ENCODE results near the gene IPMK. TPM values are rescaled to one million over a fixed set of nuclear protein-coding genes. Genes with fewer than 3 reads are reported as not detected.

The IPMK gene
- total RNA-seq, 1 experiment from 2014 or later, result 5.5 TPM

- H4K20me1 ChIP-seq (ENCODE audit: insufficient read depth), result no peaks in the 10 kb centered on the region
- H3K9me3 ChIP-seq (ENCODE audit: control insufficient read depth in 1 of 2, insufficient read depth in 1 of 2, low read depth in 1 of 2, low read length in 2 of 2), result no peaks in the 10 kb centered on the region
- H3K9me2 ChIP-seq (ENCODE audit: insufficient read depth), result no peaks in the 10 kb centered on the region
- TF ChIP-seq FOSL1 (IDR thresholded peaks at IDR 0.05; ENCODE audit: low read depth) (no peak), JUND (IDR thresholded peaks at IDR 0.05) (no peak), SRF (IDR thresholded peaks at IDR 0.05; ENCODE audit: low read depth) (no peak), CBX3 (IDR thresholded peaks at IDR 0.05; ENCODE audit: low read depth) (no peak), POLR2AphosphoS5 (IDR thresholded peaks at IDR 0.05; ENCODE audit: low read depth, low read length) (no peak), EGR1 (IDR thresholded peaks at IDR 0.05; ENCODE audit: low read depth) (no peak), RAD21 (IDR thresholded peaks at IDR 0.05; ENCODE audit: low read depth) (no peak), EZH2phosphoT487 (IDR thresholded peaks at IDR 0.05; ENCODE audit: borderline replicate concordance) (no peak), TCF7L2 (IDR thresholded peaks at IDR 0.05; ENCODE audit: borderline replicate concordance, extremely low read depth, insufficient read depth, insufficient read length) (no peak), POLR2A (IDR thresholded peaks at IDR 0.05; ENCODE audit: borderline replicate concordance, extremely low read depth, insufficient read depth, insufficient read length) (no peak), SIN3A (IDR thresholded peaks at IDR 0.05; ENCODE audit: low read depth) (no peak), ZFX (IDR thresholded peaks at IDR 0.05) (no peak), ELF1 (IDR thresholded peaks at IDR 0.05; ENCODE audit: borderline replicate concordance, low read depth) (no peak), ZNF274 (IDR thresholded peaks at IDR 0.05; ENCODE audit: low read depth, low read length) (no peak), CEBPB (IDR thresholded peaks at IDR 0.05; ENCODE audit: low read depth) (no peak)
- TF ChIP-seq, protein P1, sequence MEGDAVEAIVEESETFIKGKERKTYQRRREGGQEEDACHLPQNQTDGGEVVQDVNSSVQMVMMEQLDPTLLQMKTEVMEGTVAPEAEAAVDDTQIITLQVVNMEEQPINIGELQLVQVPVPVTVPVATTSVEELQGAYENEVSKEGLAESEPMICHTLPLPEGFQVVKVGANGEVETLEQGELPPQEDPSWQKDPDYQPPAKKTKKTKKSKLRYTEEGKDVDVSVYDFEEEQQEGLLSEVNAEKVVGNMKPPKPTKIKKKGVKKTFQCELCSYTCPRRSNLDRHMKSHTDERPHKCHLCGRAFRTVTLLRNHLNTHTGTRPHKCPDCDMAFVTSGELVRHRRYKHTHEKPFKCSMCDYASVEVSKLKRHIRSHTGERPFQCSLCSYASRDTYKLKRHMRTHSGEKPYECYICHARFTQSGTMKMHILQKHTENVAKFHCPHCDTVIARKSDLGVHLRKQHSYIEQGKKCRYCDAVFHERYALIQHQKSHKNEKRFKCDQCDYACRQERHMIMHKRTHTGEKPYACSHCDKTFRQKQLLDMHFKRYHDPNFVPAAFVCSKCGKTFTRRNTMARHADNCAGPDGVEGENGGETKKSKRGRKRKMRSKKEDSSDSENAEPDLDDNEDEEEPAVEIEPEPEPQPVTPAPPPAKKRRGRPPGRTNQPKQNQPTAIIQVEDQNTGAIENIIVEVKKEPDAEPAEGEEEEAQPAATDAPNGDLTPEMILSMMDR (IDR thresholded peaks at IDR 0.05 in 2 of 3, conservative IDR thresholded peaks at IDR 0.05 in 1 of 3; ENCODE audit: borderline replicate concordance in 1 of 3, insufficient read depth in 1 of 3, low read depth in 2 of 3, low read length in 2 of 3), result no peak
- TF ChIP-seq, protein P2, sequence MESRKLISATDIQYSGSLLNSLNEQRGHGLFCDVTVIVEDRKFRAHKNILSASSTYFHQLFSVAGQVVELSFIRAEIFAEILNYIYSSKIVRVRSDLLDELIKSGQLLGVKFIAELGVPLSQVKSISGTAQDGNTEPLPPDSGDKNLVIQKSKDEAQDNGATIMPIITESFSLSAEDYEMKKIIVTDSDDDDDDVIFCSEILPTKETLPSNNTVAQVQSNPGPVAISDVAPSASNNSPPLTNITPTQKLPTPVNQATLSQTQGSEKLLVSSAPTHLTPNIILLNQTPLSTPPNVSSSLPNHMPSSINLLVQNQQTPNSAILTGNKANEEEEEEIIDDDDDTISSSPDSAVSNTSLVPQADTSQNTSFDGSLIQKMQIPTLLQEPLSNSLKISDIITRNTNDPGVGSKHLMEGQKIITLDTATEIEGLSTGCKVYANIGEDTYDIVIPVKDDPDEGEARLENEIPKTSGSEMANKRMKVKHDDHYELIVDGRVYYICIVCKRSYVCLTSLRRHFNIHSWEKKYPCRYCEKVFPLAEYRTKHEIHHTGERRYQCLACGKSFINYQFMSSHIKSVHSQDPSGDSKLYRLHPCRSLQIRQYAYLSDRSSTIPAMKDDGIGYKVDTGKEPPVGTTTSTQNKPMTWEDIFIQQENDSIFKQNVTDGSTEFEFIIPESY (IDR thresholded peaks at IDR 0.05; ENCODE audit: extremely low read depth, insufficient replicate concordance, low read length), result no peak
- TF ChIP-seq, protein P3, sequence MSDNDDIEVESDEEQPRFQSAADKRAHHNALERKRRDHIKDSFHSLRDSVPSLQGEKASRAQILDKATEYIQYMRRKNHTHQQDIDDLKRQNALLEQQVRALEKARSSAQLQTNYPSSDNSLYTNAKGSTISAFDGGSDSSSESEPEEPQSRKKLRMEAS (IDR thresholded peaks at IDR 0.05), result no peak
- TF ChIP-seq, protein P4, sequence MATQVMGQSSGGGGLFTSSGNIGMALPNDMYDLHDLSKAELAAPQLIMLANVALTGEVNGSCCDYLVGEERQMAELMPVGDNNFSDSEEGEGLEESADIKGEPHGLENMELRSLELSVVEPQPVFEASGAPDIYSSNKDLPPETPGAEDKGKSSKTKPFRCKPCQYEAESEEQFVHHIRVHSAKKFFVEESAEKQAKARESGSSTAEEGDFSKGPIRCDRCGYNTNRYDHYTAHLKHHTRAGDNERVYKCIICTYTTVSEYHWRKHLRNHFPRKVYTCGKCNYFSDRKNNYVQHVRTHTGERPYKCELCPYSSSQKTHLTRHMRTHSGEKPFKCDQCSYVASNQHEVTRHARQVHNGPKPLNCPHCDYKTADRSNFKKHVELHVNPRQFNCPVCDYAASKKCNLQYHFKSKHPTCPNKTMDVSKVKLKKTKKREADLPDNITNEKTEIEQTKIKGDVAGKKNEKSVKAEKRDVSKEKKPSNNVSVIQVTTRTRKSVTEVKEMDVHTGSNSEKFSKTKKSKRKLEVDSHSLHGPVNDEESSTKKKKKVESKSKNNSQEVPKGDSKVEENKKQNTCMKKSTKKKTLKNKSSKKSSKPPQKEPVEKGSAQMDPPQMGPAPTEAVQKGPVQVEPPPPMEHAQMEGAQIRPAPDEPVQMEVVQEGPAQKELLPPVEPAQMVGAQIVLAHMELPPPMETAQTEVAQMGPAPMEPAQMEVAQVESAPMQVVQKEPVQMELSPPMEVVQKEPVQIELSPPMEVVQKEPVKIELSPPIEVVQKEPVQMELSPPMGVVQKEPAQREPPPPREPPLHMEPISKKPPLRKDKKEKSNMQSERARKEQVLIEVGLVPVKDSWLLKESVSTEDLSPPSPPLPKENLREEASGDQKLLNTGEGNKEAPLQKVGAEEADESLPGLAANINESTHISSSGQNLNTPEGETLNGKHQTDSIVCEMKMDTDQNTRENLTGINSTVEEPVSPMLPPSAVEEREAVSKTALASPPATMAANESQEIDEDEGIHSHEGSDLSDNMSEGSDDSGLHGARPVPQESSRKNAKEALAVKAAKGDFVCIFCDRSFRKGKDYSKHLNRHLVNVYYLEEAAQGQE (IDR thresholded peaks at IDR 0.05; ENCODE audit: low read depth), result no peak
- TF ChIP-seq, protein P5, sequence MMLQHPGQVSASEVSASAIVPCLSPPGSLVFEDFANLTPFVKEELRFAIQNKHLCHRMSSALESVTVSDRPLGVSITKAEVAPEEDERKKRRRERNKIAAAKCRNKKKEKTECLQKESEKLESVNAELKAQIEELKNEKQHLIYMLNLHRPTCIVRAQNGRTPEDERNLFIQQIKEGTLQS (IDR thresholded peaks at IDR 0.05), result no peak
- no peaks in the 10 kb centered on the region for H3K36me3 ChIP-seq (ENCODE audit: control insufficient read depth in 1 of 2, insufficient read depth in 2 of 2, low read length in 2 of 2)
- H3K27ac ChIP-seq (ENCODE audit: low read depth, low read length), result no peak overlapping the region
- ChIA-PET POLR2A (interaction anchor here (0.6 kb wide), 1 partner anchor 368 kb away, joined by 3 read pairs; no protein-coding TSS in a partner anchor), CTCF (no interaction called here), RAD21 (ENCODE audit: low non-redundant PET in 1 of 2, low total read pairs in 2 of 2, uncharacterized antibody in 2 of 2, unreplicated experiment in 2 of 2) (no interaction called here)
- ATAC-seq (no peak), DNase-seq (ENCODE audit: low read depth, low spot score) (no peak)
- H3K4me1 ChIP-seq (ENCODE audit: control insufficient read depth in 1 of 2, insufficient read depth in 2 of 2, low read length in 2 of 2), result no peaks in the 10 kb centered on the region
- no peaks in the 10 kb centered on the region for H3K79me2 ChIP-seq (ENCODE audit: insufficient read depth, low read length)
- no TSS peak for BruUV-seq (replicated peaks)
- intact Hi-C loops (cut with micrococcal nuclease), result no loop called here
- H2AFZ ChIP-seq (ENCODE audit: low read depth, low read length, poor library complexity, severe bottlenecking), result no peak overlapping the region
- H3K27me3 ChIP-seq (ENCODE audit: insufficient read depth, low read length), result no peaks in the 10 kb centered on the region
- H3K9ac ChIP-seq (ENCODE audit: low read length), result no peak overlapping the region
- no peak overlapping the region for H3K4me3 ChIP-seq (replicated peaks in 1 of 2; ENCODE audit: low read depth in 1 of 2, low read length in 2 of 2)
- H3K4me2 ChIP-seq (ENCODE audit: low read length), result no peak overlapping the region
Observed at GRCh38 chr10:58311026-58311425, 43.3 kb upstream of the IPMK start.

All from HCT116 (cell line).